ENCODE data around the gene DUSP21. TPM values are rescaled to one million over a fixed set of nuclear protein-coding genes. Genes with fewer than 3 reads are reported as not detected.

Gene DUSP21
- total RNA-seq: not detected

GRCh38 chrX:44843753-44844152 lies at the start of gene DUSP21:
Gene DUSP21 (plus strand): TSS chrX:44844021. CDS start chrX:44844133, 112 bp downstream.

DNA sequence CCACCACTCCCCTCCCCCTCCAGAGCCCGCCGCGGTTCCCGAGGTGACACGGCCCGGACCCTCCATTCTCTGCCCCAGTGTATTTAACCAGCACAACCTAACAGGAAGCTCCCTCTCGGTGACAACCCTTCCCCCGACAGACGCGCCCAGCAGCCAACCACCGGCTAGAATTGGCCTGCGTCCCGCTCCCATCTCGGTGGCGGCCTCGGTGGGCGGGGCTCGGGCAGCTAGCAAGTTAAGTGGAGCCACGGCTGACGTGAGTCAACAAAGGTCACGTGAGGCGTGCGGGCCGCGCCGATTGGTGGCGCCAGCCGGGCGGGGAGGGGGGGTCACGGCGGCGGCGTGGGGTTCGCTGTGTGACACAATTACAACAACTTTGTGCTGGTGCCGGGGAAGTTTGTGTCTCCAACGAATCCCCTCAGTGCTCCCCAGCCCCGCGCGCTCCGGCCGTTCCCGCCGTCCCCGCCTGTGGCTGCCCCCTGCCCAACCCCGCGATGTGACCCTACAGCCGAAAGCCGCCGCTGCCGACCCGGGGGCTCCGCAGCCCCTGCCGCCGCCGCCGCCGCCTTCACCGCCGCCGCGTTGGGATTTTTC lies 29.1 kb downstream of the DUSP21 start, which contains the start of gene KDM6A:
Gene KDM6A, plus strand, starts transcription at position 368 of the 594 bp plus-strand sequence. CDS start 364 bp downstream, outside the sequence.

Other genes with a start within 250 kb of the DUSP21 start
- 10 to 100 TPM; 25.6 to 28.9 TPM for gene KDM6A, start 29.2 kb downstream of the DUSP21 start, total RNA-seq